GM21786 (cell line): ENCODE data around the gene RASL12.
"Not testable (repeated sequence)": the region's sequence is repeated elsewhere in the genome, so short reads cannot be mapped to it uniquely, and the experiment has no call there.

Experiments
- ATAC-seq: cut with Tn5 transposase; IDR thresholded peaks from one replicate; pipeline ENCODE4 v1.9.1; 2021; ENCODE audit not compliant: unreplicated experiment

The RASL12 gene

DNA sequence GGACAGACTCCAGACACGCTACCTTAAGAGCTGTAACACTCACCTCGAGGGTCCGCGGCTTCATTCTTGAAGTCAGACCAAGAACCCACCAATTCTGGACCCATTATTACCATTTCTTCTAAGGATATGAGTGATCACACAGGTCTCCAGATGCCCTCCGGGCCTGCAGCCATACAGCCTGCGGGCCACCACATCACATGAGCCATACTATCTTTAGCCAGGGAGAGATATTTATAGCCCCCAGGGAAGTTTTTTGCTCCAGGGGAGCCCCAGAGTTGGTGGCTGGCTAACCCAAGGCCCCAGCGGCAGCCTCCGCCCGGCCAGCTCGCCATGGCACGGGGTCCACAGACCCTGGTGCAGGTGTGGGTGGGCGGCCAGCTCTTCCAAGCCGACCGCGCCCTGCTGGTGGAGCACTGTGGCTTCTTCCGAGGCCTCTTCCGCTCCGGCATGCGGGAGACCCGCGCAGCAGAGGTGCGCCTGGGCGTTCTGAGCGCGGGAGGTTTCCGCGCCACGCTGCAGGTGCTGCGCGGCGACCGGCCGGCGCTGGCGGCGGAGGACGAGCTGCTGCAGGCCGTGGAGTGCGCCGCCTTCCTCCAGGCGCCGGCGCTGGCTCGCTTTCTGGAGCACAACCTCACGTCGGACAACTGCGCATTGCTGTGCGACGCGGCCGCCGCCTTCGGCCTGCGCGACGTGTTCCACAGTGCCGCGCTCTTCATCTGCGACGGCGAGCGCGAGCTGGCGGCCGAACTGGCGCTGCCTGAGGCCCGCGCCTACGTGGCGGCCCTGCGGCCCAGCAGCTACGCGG, 8.9 kb upstream of the RASL12 start, which contains the start of gene KBTBD13:
Gene KBTBD13, plus strand, starts transcription at position 261 of the 805 bp plus-strand sequence. Its CDS starts 70 bp downstream, at position 331.
- no peak for ATAC-seq

DNA sequence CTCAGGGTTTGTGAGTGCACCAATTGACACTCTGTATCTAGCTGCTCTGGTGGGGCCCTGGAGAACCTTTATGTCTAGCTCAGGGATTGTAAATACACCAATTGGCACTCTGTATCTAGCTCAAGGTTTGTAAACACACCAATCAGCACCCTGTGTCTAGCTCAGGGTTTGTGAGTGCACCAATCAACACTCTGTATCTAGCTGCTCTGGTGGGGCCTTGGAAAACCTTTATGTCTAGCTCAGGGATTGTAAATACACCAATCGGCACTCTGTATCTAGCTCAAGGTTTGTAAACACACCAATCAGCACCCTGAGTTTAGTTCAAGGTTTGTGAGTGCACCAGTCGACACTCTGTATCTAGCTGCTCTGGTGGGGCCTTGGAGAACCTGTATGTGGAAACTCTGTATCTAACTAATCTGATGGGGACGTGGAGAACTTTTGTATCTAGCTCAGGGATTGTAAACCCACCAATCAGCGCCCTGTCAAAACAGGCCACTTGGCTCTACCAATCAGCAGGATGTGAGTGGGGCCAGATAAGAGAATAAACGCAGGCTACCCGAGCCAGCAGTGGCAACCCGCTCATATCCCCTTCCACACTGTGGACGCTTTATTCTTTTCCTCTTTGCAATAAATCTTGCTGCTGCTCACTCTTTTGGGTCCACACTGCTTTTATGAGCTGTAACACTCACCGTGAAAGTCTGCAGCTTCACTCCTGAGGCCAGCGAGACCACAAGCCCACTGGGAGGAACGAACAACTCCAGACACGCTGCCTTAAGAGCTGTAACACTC, 8.0 kb upstream of the RASL12 start:
- ATAC-seq = not testable (repeated sequence)

DNA sequence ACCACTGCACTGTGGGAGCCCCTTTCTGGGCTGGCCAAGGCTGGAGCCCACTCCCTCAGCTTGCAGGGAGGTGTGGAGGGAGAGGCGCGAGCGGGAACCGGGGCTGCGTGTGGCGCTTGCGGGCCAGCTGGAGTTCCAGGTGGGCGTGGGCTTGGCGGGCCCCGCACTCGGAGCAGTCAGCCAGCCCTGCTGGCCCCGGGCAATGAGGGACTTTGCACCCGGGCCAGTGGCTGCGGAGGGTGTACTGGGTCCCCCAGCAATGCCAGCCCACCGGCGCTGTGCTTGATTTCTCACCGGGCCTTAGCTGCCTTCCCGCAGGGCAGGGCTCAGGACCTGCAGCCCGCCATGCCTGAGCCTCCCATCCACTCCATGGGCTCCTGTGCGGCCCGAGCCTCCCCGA, 7.2 kb upstream of the RASL12 start:
- not testable (repeated sequence) for ATAC-seq

DNA sequence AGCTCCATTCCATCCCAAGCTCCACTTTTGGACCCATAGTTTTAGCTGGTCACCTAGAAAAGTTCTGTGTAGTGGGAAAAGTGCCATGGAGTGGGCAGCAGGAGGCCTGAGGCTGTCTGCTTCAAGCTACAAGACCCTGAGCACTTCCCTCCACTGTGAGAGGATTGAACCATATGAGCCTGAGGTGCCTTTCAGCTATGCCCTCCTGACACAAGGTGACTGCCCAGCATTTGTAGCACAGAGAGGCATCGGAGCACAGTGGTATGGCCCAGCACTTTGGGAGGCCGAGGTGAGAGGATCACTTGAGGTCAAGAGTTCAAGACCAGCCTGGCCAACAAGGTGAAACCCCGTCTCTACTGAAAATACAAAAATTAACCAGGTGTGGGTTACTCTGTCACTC, 4.8 kb upstream of the RASL12 start:
- no peak for ATAC-seq

DNA sequence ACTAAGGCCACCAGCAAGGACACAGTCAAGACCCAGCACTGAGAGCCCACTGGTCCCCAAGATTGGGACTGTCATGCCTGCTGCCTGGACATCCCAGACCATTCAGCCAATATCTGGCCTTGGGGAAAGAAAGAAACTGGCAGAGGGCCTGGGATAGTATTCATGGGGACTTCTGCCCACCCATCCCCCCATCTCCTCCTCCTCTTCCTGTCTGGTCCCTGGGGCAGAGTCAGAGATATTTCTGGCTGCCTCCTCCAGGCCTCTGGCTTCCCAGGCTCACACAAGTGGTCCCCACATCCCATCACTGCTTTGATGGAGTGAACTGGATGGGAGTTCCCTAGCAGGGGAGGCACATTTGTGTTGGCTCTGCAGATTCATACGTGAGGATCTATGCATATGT, 4.2 kb upstream of the RASL12 start:
- ATAC-seq = no peak

DNA sequence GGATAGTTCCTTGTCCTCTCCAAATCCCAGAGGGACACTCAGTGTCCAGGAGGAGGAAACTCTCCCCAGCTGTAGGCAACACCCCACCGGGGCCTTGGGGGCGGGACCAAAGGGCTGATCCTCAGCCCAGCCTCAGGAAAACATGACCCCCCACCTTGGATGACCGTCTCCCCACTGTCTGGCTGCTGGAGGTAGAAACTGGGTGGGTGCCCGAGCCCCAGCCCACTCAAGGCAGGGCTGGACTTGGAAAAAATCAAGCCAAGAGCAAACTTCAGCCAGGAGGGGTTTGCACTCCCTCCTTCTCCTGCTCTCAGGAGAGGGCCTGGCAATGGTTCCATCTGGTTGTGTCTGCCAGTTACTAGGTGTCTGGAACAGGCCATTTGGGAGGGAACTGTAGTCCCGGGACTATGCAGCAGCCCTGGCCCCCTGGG, 3.6 kb upstream of the RASL12 start:
- no peak for ATAC-seq

DNA sequence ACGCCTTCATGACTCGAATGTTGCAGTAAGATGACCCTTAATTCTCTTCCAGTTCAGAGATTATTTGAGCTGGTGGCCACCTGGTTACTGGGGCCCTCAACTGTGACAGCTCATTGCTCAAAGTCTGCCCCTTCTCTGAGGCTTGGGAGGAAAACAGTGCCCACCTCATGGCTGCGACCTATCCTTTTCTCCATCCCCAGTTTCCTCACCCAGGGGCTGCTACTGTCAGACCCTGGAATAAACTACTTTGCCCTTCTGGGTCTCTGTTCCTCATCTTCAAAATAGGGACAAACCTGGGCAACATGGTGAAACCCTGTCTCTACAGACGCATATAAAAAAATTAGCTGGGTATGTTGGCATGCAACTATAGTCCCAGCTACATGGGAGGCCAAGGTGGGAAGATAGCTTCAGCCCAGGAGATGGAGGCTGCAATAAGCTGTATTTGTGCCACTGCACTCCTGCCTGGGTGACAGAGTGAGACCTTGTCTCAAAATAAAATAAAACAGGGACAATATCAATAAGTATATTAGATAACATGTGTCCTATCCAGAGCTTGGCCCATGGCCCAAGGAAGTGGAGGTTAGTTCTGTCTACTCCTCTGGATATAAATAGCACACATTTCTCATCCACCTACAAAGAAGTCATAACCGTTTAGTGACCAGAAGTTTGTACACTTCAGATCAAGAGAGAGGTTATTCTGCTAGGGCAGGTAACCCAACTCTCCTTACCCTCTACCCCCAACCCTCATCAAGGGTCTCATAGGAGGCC, 2.2 kb upstream of the RASL12 start:
- no peak for ATAC-seq

DNA sequence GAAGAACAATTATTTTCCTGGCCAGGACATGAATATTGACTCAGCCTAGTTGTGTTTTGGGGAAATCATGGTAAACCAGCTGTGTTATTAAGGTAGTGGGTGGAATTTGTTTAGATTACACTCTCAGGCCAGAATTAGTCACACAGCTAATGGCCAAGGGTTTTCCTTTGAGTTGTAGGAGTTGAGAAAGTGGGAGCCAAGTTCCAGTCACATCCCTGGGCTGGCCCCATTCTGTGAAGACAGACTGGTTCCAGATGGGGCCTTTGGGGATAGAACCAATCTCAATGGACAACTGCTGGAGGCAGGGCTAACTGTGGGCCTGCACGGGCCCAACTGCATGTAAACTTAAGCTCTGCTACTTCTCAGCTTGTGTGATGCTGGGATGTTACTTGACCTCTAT, 1.4 kb upstream of the RASL12 start:
- ATAC-seq = no peak

DNA sequence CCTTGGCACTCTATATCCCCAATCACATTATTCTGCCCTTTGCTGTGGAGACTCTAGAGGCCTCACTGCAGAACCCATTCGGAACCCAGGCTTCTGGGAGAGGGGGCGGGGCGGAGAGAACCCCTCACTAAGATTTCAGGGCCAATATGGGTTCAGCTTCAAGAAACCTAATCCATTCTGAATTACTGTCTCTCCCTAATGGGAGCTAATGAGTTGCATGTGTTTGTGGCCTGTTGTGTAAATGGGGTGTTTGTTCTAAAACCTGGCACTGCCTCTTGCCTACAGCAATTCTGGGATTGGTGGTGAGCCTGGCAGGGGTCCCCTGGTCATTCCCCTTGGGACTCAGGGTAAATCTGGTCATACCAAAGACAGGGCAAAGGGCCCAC, 605 bp upstream of the RASL12 start:
- ATAC-seq = no peak

DNA sequence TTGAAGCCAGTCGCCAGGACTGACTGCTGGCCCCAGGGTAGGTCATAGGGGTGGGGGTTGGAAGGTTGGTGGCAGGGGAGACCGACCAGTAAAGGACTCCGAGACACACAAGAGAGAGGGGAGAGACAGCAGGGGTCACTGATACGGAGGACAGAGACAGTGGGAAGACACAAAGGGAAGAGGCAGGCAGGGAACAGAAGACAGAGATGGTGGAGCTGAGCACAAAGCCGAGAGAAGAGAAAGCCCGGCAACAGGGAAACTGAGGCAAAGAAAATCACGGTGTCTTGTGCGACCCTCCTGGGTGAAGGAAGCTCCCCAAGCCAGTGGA, 510 bp downstream of the RASL12 start:
- no peak for ATAC-seq

DNA sequence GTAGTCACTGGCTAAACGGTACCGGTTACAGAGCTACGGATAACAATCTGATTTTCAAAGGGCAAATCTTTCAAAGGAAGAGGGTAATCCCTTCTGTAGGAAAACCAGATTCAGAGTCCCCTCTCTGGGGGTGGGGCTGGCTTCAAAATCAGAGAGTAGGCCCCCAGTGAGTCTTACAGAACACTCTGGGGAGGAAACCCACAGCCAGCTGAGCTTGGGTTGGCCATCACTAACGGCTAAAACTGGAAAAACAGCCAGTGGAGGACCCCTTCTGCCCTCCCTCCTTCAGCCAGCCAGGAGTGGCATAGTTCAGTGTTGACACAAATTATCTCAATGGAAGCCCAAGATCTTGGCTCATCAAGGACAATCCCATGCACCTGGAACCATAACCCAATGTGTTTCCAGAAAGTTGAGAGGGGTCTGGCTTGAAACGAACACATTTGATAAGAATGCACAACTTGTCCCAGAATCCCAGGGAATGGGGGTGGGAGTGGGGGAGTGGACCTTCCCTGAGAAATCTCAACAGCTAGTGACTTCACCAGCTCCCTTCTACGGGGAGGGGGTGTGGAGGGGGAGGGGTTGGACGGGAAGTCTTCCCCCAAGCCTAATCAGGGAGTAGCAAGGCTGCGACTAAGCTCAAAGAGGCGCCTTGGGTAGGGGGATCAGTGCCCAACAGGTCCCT, 1.0 kb downstream of the RASL12 start:
- ATAC-seq = no peak

DNA sequence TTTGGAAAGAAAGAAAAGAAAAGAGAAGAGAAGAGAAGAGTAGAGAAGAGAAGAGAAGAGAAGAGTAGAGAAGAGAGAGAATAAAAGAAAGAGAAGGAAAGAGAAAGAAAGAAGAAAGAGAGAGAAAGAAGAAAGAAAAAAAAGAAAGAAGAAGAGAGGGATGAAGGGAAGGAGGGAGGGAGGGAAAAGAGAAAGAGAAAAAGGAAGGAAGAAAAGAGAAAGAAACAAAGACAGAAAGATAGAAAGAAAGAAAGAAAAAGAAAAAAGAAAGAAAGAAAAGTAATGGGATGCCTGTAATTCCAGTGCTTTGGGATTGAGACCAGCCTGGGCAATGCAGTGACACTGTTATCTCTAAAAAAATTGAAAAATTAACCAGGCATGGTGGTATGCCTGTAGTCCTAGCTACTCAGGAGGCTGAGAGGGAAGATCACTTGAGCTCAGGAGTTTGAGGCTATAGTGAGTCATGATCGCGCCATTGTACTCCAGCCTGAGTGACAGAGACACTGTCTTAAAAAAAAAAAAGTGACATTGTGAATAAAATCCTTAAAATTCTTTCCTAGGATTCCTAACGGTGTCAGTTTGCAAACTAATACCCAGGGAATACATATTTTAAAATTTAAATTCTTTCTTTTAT, 1.7 kb downstream of the RASL12 start:
- no peak for ATAC-seq

DNA sequence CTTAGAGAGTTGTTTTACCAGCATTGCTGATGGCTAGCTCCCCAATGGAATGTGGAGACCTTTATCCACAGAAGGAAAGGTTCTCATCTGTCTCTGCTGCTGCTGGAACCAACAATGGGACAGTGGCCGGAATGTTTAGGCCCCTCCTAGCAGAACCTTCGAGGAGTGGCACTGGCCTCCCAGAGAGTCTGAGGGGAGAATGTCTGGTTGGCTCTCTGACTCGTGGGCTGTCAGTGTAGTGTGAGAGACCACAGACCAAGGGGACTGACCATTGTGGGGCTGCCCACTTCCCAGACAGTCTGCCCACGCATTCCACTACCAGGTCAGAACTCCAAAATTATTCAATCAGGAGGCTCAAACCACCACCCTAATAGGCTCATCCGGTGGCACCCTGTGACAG, 5.1 kb downstream of the RASL12 start:
- ATAC-seq = no peak

DNA sequence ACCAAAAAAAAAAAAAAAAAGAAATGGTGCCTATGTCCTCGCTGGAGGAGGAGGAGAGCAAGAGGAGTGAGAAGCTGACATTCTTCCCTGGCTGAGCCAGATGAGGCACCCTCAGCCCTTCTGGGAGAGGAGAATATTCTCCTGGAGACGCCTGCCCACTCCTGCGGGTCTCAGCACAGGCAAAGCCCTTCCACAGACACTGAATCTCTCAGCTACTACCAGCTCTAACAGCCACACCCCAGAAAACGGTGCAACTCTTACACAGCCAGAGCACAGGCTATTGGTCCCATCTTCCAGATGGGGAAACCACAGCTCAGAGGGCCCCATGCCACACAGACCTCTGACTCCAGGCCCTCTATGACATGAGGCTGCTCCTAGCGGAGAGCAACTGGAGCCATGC, 5.7 kb downstream of the RASL12 start:
- ATAC-seq = no peak

DNA sequence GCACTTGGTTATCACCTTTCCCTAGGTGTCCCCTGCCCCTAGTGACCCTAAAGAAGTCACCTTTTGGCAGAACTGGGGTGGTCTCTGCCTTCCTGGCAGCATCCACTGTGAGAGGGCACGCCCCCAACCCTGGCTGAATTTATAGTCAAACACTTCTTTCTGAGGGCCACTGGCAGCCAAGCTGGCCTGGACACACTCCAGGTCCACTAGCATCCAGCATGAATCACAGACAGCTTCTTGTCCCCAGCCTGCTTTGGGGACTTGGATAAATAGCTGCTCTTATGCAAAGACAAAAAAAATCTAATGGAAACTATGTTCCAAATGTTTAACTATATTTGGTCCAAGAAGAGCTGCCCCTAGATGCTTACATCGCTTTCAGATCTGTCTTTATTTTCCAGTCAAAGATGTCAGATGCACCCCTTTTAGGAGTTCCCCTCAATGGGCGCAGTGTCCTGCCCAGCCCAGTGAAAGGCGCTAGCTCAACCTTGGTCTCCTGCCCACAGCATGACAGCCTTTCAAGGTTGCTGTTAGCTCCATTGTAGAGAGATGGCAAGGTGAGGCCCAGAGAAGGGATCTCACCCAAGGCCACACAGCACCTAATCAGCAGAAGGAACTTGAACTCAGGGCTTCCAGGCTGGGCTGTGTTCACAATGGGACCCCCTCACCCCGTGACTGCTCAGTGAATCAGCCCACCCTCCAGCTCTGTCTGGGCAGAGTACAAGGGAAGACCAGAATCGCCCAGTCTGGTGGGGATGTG, 7.0 kb downstream of the RASL12 start:
- ATAC-seq = no peak

DNA sequence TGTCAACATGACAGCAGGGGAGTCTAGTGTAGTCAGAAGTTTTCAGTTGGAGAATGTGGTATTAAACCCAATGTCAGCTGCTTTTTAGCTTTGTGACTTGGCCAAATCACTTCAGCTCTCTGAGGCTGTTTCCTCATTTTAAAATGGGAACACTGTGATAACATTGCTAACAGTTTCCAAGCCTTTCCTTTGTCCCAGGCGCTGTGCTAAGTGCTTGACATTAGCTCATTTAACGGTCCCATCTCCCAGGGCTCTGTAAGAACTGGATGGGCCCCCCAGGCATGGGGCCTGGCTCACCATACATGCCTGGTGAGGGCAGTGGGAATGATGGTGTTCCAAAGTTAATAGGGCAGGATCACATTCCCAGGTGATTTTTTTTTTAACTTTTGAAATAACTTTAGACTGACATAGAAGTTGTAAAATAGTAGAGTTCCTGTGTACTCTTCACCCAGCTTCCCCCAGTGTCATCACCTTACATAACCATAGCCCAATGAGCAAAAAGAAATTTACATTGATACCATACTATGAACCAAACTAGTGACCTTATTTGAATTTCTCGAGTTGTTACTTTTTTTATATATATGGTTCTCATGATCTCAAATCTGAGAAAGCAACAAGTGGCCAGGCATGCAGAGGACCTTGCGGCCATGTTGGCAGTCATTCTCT, 7.7 kb downstream of the RASL12 start:
- ATAC-seq = no peak

DNA sequence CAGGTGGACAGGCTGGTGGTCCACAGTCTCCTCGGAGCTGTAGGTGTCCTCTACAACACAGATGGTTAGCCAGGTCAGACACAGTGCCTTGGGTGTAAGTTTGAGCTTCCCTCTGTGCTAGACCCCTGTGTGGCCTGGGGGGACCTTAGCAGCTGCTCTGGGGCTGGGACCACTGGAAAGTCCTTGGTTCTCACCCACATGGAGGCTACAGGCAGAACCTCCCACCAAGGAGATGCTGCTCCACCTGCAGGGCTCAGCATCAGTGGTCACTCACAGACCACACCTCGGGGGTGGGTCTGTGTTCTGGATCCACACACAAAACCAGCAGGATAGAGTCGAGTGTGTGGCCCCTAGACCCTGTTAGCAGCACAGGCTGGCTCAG, 8.4 kb downstream of the RASL12 start:
- ATAC-seq = no peak

DNA sequence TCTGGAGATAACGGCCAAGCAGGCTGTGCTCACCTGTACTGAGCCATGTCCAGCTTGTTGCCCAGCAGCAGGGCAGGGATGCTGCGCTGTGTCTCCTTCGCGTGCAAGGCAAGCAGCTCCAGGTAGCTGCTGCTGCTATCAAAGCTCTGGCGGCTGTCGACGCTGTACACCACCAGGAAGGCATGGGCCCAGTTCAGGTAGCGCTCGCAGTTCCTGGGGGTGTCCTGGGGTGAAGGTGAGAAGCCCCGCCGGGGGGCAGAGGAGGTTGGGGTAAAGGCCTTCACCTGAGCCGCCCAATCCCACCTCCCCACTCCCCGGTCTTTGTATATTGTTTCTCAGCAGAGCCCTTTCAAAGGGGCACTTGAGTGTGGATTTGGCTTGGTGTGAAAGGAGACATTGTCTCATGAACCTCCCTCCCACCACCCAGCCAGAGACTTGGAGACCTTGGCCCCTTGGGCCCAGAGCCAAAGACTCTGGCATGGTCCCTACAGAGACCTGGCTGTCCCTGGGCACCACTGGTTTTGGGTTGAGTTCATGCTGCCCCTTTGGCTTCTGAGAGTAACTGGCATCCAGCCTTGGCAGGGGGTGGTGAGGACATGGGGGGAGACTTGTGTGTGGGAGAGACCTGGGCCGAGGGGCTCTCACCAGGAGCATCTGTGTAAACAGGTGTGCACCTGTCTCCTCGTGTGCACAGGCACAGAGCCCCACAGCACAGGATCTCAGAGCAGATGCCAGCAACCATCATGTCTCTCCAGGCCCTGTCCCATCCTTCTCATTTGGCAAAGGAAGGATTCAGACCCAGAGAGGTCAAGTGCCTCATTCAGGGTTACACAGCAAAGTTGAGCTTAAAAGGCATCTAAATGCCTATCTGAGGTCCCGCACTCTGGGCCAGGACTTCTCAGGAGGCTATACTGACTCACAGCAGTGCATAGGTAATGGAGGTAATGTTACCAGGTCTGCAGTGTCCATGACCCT, 9.1 kb downstream of the RASL12 start:
- ATAC-seq = no peak
